A673 (cell line): ENCODE measurements around the gene TBCC. TPM values are rescaled to one million over a fixed set of nuclear protein-coding genes. Genes with fewer than 3 reads are reported as not detected.

ENCODE experiments used
- BruUV-seq: library from RNA; stranded (reverse); fragments of 400-500 nt; replicated peaks from 2 replicates; lab custom pipeline; 2021; lab: Mats Ljungman, UMichigan
- CTCF ChIA-PET: fragments of 300-600 bp; sonication (Branson Sonifier 250); formaldehyde crosslinking; loops from one replicate; lab custom pipeline; 2022; ENCODE audit warnings: antibody characterized with exemption; lab: Charles Lee
- POLR2A ChIA-PET: fragments of 300-600 bp; sonication (Branson Sonifier 250); formaldehyde crosslinking; loops from one replicate; lab custom pipeline; 2022; ENCODE audit warnings: antibody characterized with exemption; ENCODE audit not compliant: low non-redundant PET; lab: Charles Lee
- DNase-seq: peaks from one replicate; pipeline ENCODE4 v3.0.0-alpha.2; 2015; ENCODE audit warnings: low spot score
- H3K27ac ChIP-seq: fragments of 200-600 bp; sonication (generic); 2 replicates; pipeline ENCODE4 v1.5.1; 2016; ENCODE audit warnings: mixed run types, low read depth, mild to moderate bottlenecking, mixed read lengths, antibody characterized with exemption, low read length; ENCODE audit not compliant: poor library complexity, severe bottlenecking
- H3K27me3 ChIP-seq: fragments of 200-600 bp; sonication (generic); replicated peaks from 2 replicates; pipeline ENCODE4 v1.6.1; 2017; ENCODE audit warnings: mixed run types, low read depth, mild to moderate bottlenecking, mixed read lengths, antibody characterized with exemption, low read length; ENCODE audit not compliant: insufficient read depth, poor library complexity
- H3K36me3 ChIP-seq: fragments of 200-600 bp; sonication (generic); 2 replicates; pipeline ENCODE4 v1.6.1; 2016; ENCODE audit warnings: mixed run types, mild to moderate bottlenecking, mixed read lengths, antibody characterized with exemption, low read length; ENCODE audit not compliant: insufficient read depth, poor library complexity, severe bottlenecking
- H3K4me1 ChIP-seq: fragments of 200-600 bp; sonication (generic); 2 replicates; pipeline ENCODE4 v1.6.1; 2017; ENCODE audit warnings: mixed run types, mild to moderate bottlenecking, mixed read lengths, antibody characterized with exemption, low read length; ENCODE audit not compliant: insufficient read depth, poor library complexity, severe bottlenecking
- H3K4me3 ChIP-seq: fragments of 200-600 bp; sonication (generic); 2 replicates; pipeline ENCODE4 v1.5.1; 2016; ENCODE audit warnings: low read depth, mixed run types, mild to moderate bottlenecking, mixed read lengths, low read length; ENCODE audit not compliant: poor library complexity, severe bottlenecking
- H3K9me3 ChIP-seq: fragments of 200-600 bp; sonication (generic); 2 replicates; pipeline ENCODE4 v1.6.1; 2016; ENCODE audit warnings: mixed run types, low read depth, mild to moderate bottlenecking, mixed read lengths, antibody characterized with exemption, low read length; ENCODE audit not compliant: poor library complexity, severe bottlenecking
- CTCF ChIP-seq: fragments of 300-800, 200-600 bp; sonication (generic); conservative IDR thresholded peaks from 2 replicates; pipeline ENCODE4 v1.5.1; 2017; ENCODE audit warnings: low read depth, mild to moderate bottlenecking, antibody characterized with exemption, low read length, moderate library complexity, mixed read lengths
- EZH2 ChIP-seq: fragments of 200-600 bp; sonication (generic); IDR thresholded peaks from 2 replicates; pipeline ENCODE4 v1.6.1; 2017; ENCODE audit warnings: borderline replicate concordance, low read depth, mild to moderate bottlenecking, mixed read lengths, antibody characterized with exemption, low read length; ENCODE audit not compliant: poor library complexity, severe bottlenecking
- intact Hi-C: fragments of 100-400 bp; cut with micrococcal nuclease; formaldehyde crosslinking; loops from one replicate; pipeline ENCODE4 v1.10.0; 2022; ENCODE audit not compliant: unreplicated experiment
- total RNA-seq: library from RNA; stranded (reverse); gene quantifications from 2 replicates; pipeline ENCODE4 v1.2.3, GENCODE V29; 2021

TBCC gene
- total RNA-seq, 1 experiment from 2014 or later, result 31.3 TPM

DNA sequence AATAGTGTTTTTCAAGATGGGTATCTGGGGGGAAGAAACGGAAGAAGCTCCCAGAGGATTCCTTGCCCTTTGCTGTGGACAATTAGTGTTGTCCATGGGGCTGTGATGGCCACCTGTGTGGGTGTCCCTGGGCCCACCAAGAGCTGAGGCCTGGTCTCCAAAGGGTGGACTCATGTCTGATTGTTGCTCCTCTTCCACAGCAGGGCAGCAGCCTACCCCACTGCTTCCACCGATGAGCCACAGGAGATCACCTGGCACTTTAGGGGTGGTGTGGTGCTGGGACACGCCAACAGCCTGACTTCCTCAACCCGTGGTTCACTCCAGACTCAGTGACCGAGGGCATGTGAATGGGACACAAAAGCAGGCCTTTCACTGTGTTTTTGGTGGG is 48.6 kb downstream of the TBCC start:
- TF ChIP-seq CTCF, result no peak
- TF ChIP-seq EZH2, result no peak
- ChIA-PET POLR2A (no interaction called here), CTCF (no interaction called here)
- Histone ChIP-seq H3K9me3 (no peaks in the 10 kb centered on the region), H3K27ac (no peak overlapping the region), H3K36me3 (peaks cover 10% of the 10 kb centered on the region), H3K27me3 (no peaks in the 10 kb centered on the region), H3K4me1 (no peaks in the 10 kb centered on the region), H3K4me3 (no peak overlapping the region)
- BruUV-seq, result no TSS peak
- no peak for DNase-seq
- intact Hi-C loops, result no loop called here

DNA sequence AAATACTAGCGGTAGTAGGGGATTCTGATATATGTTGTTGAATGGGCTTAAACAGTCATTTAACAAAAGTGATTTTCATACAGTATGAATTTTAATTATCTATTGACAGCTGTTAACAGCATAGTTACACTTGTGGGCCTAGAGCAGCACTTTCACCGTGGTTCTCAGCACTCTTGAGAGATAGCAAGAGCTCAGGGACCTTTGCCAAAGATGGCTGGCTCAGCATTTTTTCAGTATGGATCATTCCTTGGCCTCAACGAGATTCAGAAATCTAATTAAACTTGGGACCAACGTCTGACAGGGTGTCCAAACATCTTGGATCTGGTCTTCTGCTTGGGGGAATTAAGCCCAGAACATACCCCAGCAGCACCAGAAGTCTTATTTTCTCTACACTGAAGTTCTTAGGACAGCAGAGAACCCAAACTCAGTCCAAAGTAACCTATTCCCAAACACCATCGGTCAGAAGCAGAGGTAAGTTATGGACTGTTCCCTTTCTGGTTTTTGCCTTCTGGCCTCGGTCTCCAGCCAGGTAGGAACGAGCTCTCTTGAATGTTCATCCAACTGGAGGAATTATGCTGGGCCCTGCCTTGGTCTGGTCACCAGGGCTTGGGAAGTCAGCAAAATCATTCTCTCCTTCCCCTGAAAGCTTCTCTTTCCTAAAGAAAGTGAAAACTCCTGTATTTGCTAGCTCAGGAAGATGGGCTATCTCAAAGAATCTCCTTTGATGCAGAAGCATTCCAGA is 49.2 kb downstream of the TBCC start:
- Histone ChIP-seq H3K9me3 (no peaks in the 10 kb centered on the region), H3K27ac (no peak overlapping the region), H3K4me3 (no peak overlapping the region), H3K27me3 (no peaks in the 10 kb centered on the region), H3K4me1 (no peaks in the 10 kb centered on the region), H3K36me3 (peaks cover 15% of the 10 kb centered on the region)
- no peak for TF ChIP-seq EZH2
- no peak for TF ChIP-seq CTCF
- no peak for DNase-seq
- intact Hi-C loops, result no loop called here
- CTCF ChIA-PET, result no interaction called here
- POLR2A ChIA-PET, result no interaction called here
- no TSS peak for BruUV-seq

GRCh38 chr6:42694586-42694985 is 51.3 kb downstream of the TBCC start:
- no peak overlapping the region for H3K27ac ChIP-seq
- POLR2A ChIA-PET, result no interaction called here
- no TSS peak for BruUV-seq
- no peak for TF ChIP-seq EZH2
- no peak for TF ChIP-seq CTCF
- peaks cover 29% of the 10 kb centered on the region for H3K36me3 ChIP-seq
- H3K27me3 ChIP-seq, result no peaks in the 10 kb centered on the region
- no peak overlapping the region for H3K4me3 ChIP-seq
- H3K4me1 ChIP-seq, result no peaks in the 10 kb centered on the region
- intact Hi-C loops, result no loop called here
- H3K9me3 ChIP-seq, result no peaks in the 10 kb centered on the region
- no peak for DNase-seq
- CTCF ChIA-PET, result interaction anchor here (0.9 kb wide), 1 partner anchor 35 kb away, joined by 3 read pairs; no protein-coding TSS in a partner anchor

Other genes starting within 250 kb of the TBCC start
- 17.5 and 21.1 TPM in 2 replicates for gene UBR2, start 182.1 kb downstream of the TBCC start, total RNA-seq
- gene PRPH2, start 23.5 kb downstream of the TBCC start, total RNA-seq, result 0.41 and 0.46 TPM in 2 replicates
- gene BICRAL, start 35.9 kb upstream of the TBCC start, total RNA-seq, result 6.9 and 7.9 TPM in 2 replicates
- gene RPL7L1, start 133.5 kb upstream of the TBCC start, total RNA-seq, result 168 and 183 TPM in 2 replicates
- gene PTCRA, start 169.9 kb upstream of the TBCC start, total RNA-seq, result not detected in 2 replicates
- 34.5 and 37.7 TPM in 2 replicates for gene CNPY3, start 183.4 kb upstream of the TBCC start, total RNA-seq
- gene GNMT, start 214.7 kb upstream of the TBCC start, total RNA-seq, result 1.2 and 1.8 TPM in 2 replicates
- 25.9 and 26.1 TPM in 2 replicates for gene PEX6, start 233.1 kb upstream of the TBCC start, total RNA-seq
- gene PPP2R5D, start 238.5 kb upstream of the TBCC start, total RNA-seq, result 73.6 and 77.1 TPM in 2 replicates